Activated naive CD4-positive, alpha-beta T cell (primary cell): ENCODE data around the gene PAIP2B.
"Not testable (repeated sequence)": the region's sequence is repeated elsewhere in the genome, so short reads cannot be mapped to it uniquely, and the experiment has no call there.

ENCODE experiments used
- DNase-seq, 4 experiments: peaks; one replicate each; lab custom pipeline; 2025; lab: John Stamatoyannopoulos, UW

PAIP2B gene

GRCh38 chr2:71226965-71227560, at the start of gene PAIP2B:
Gene PAIP2B (minus strand): TSS chr2:71227103. CDS start chr2:71202589, 24,514 bp downstream.
- DNase-seq: peak; percentile 90 to 98 (median 94)

- no peak for DNase-seq
Measured at GRCh38 chr2:71275939-71276310, 49.0 kb upstream of the PAIP2B start.

- DNase-seq: no peak
Measured at GRCh38 chr2:71269511-71270090, 42.7 kb upstream of the PAIP2B start.

GRCh38 chr2:71263386-71263785, 36.5 kb upstream of the PAIP2B start:
- no peak for DNase-seq

GRCh38 chr2:71261534-71261933, 34.6 kb upstream of the PAIP2B start:
- no peak for DNase-seq

- no peak for DNase-seq
Measured at GRCh38 chr2:71256421-71256820, 29.5 kb upstream of the PAIP2B start.

- DNase-seq: no peak
Measured at GRCh38 chr2:71254776-71255175, 27.9 kb upstream of the PAIP2B start.

- DNase-seq: no peak
Measured at GRCh38 chr2:71254078-71254477, 27.2 kb upstream of the PAIP2B start.

- DNase-seq: no peak
Measured at GRCh38 chr2:71253476-71253875, 26.6 kb upstream of the PAIP2B start.

- no peak for DNase-seq
Measured at GRCh38 chr2:71252862-71253261, 26.0 kb upstream of the PAIP2B start.

- no peak for DNase-seq
Measured at GRCh38 chr2:71250935-71251334, 24.0 kb upstream of the PAIP2B start.

GRCh38 chr2:71244302-71244660, 17.4 kb upstream of the PAIP2B start:
- DNase-seq: no peak

- DNase-seq: no peak
Measured at GRCh38 chr2:71243634-71244301, 16.9 kb upstream of the PAIP2B start.

GRCh38 chr2:71240794-71241193, 13.9 kb upstream of the PAIP2B start:
- DNase-seq: no peak

GRCh38 chr2:71238089-71238488, 11.2 kb upstream of the PAIP2B start:
- DNase-seq: no peak

GRCh38 chr2:71235930-71236587, 9.2 kb upstream of the PAIP2B start:
- no peak for DNase-seq

GRCh38 chr2:71233072-71233471, 6.2 kb upstream of the PAIP2B start:
- DNase-seq: not testable (repeated sequence)

GRCh38 chr2:71226096-71226964, 573 bp downstream of the PAIP2B start:
- peak in 2 of 4 experiments; percentile 10 to 22 for DNase-seq

GRCh38 chr2:71224935-71225334, 2.0 kb downstream of the PAIP2B start:
- no peak for DNase-seq

GRCh38 chr2:71224457-71224856, 2.4 kb downstream of the PAIP2B start:
- DNase-seq: no peak

GRCh38 chr2:71223767-71224333, 3.1 kb downstream of the PAIP2B start:
- no peak for DNase-seq

GRCh38 chr2:71220743-71221142, 6.2 kb downstream of the PAIP2B start:
- DNase-seq: no peak
